ENCODE data around the gene ICAM2. TPM values are rescaled to one million over a fixed set of nuclear protein-coding genes. Genes with fewer than 3 reads are reported as not detected.

Gene ICAM2
- total and polyA plus RNA-seq, 2 donors (not counting 3 experiments of a cell fraction or from before 2014, with no cell fraction given): 586 to 2,377 TPM

- Histone ChIP-seq H3K4me3 (replicated peaks in 1 of 3; ENCODE audit: insufficient read depth in 1 of 3, low read depth in 1 of 3, low read length in 3 of 3) (no peak overlapping the region), H3K4me2 (ENCODE audit: insufficient read depth, low read length) (no peak overlapping the region), H2AFZ (ENCODE audit: low read depth, low read length) (no peak overlapping the region), H3K27ac (ENCODE audit: insufficient read depth, low read depth, low read length) (no peak overlapping the region), H3K9me3 (replicated peaks; ENCODE audit: control insufficient read depth, insufficient read depth, low read length) (no peaks in the 10 kb centered on the region), H3K9me1 (replicated peaks; ENCODE audit: control insufficient read depth, extremely low read depth, insufficient read depth, low read length) (no peaks in the 10 kb centered on the region), H3K9ac (replicated peaks; ENCODE audit: extremely low read depth, insufficient read depth, low read length) (no peak overlapping the region), H3K36me3 (ENCODE audit: control insufficient read depth in 2 of 2, extremely low read depth in 1 of 2, insufficient read depth in 2 of 2, low read length in 2 of 2) (no peaks in the 10 kb centered on the region), H3K4me1 (ENCODE audit: control insufficient read depth, extremely low read depth, insufficient read depth, low read length) (peaks cover 22% of the 10 kb centered on the region), H4K20me1 (replicated peaks; ENCODE audit: control insufficient read depth, extremely low read depth, insufficient read depth, low read length) (no peaks in the 10 kb centered on the region), H3K79me2 (ENCODE audit: control insufficient read depth, insufficient read depth, low read length) (no peaks in the 10 kb centered on the region), H3K27me3 (ENCODE audit: control insufficient read depth in 2 of 2, insufficient read depth in 2 of 2, low read length in 2 of 2) (peaks cover 2 to 6% of the 10 kb centered on the region in 2 experiments)
- DNase-seq (ENCODE audit: low read depth, low spot score) (no peak), FAIRE-seq (no peak)
- ChIA-PET POLR2A (interaction anchor here (0.6 kb wide), 1 partner anchor 31 kb away, joined by 6 read pairs; no protein-coding TSS in a partner anchor), CTCF (interaction anchor here (1.0 to 2.6 kb wide), 7 partner anchors 11 to 138 kb away, joined by 3 to 20 read pairs (median 14); partner anchors contain the start of gene GH1)
- intact Hi-C loops (cut with micrococcal nuclease) (no loop called here), dilution Hi-C loops (cut with MboI; ENCODE audit: extremely low pct_ligation_motif_present, low sequenced_read_pairs) (no loop called here)
- TF ChIP-seq GATA2 (IDR thresholded peaks at IDR 0.05; ENCODE audit: insufficient read depth, insufficient read length, low read depth, low read length) (no peak), FOS (IDR thresholded peaks at IDR 0.05; ENCODE audit: borderline replicate concordance, insufficient read depth, low read length) (no peak), POLR2AphosphoS5 (IDR thresholded peaks at IDR 0.05; ENCODE audit: insufficient read depth, low read depth, low read length) (no peak), CTCF (IDR thresholded peaks at IDR 0.05; ENCODE audit: extremely low read depth in 1 of 2, insufficient read depth in 1 of 2, low read depth in 1 of 2, low read length in 2 of 2) (no peak), EZH2 (IDR thresholded peaks at IDR 0.05; ENCODE audit: borderline replicate concordance, low read depth, low read length, severe bottlenecking) (no peak), POLR2A (IDR thresholded peaks at IDR 0.05; ENCODE audit: low read depth, low read length) (no peak), JUN (IDR thresholded peaks at IDR 0.05; ENCODE audit: borderline replicate concordance, insufficient read depth, insufficient read length, low read depth) (no peak), MYC (IDR thresholded peaks at IDR 0.05; ENCODE audit: low read depth, low read length) (no peak)
- TF ChIP-seq, protein P1, sequence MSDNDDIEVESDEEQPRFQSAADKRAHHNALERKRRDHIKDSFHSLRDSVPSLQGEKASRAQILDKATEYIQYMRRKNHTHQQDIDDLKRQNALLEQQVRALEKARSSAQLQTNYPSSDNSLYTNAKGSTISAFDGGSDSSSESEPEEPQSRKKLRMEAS (IDR thresholded peaks at IDR 0.05; ENCODE audit: insufficient read depth, insufficient read length): no peak
- no TSS peak for BruUV-seq (replicated peaks)
Observed at GRCh38 chr17:63995626-63996025, 24.8 kb downstream of the ICAM2 start.
